ENCODE results near the gene TRMT5. TPM values are rescaled to one million over a fixed set of nuclear protein-coding genes. Genes with fewer than 3 reads are reported as not detected.

Gene TRMT5
- total RNA-seq, 1 donor from 2014 or later: 11.3 TPM

DNA sequence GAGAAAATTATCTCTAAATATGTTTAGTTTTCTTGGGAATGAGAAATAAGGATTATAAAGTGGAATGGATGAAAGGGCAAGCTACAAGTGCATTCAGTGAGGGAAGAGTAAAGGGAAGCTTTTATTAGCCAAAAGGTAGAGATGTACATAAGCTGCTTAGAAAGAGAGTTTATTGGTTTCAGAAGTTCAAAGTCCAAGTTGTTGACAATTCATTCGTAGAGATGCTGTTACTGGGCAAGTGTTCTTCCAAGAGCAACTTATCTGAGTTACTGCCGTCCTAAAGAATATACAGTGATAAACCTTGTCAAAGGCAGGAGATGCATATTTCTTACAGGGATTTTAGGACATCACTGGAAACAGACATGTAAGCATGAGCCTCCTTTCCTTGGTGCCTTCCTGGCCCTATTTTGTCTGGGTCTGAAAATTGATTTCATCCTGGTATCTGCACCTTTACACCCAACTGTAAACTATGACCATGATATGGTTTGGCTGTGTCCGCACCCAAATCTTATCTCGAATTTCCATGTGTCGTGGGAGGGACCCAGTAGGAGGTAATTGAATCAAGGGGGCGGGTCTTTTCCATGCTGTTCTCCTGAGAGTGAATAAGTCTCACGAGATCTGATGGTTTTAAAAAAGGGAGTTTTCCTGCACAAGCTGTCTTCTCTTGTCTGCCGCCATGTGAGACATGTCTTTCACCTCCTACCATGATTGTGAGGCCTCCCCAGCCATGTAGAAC lies 46.8 kb downstream of the TRMT5 start:
- Histone ChIP-seq H3K4me1 (no peaks in the 10 kb centered on the region), H3K27me3 (no peaks in the 10 kb centered on the region), H3K4me3 (no peak overlapping the region), H3K9me3 (no peaks in the 10 kb centered on the region), H3K27ac (no peak overlapping the region), H3K36me3 (no peaks in the 10 kb centered on the region)
- intact Hi-C loops (cut with DNase I): no loop called here
- DNase-seq (no peak), ATAC-seq (no peak)
- no peak for TF ChIP-seq CTCF (IDR thresholded peaks at IDR 0.05)

- intact Hi-C loops (cut with DNase I): no loop called here
Measured at GRCh38 chr14:60931218-60931617, 49.7 kb downstream of the TRMT5 start.

GRCh38 chr14:60926002-60926401 lies 54.9 kb downstream of the TRMT5 start:
- intact Hi-C loops (cut with DNase I): no loop called here
- Histone ChIP-seq H3K9me3 (no peaks in the 10 kb centered on the region), H3K4me3 (no peak overlapping the region), H3K27me3 (no peaks in the 10 kb centered on the region), H3K36me3 (no peaks in the 10 kb centered on the region), H3K27ac (no peak overlapping the region), H3K4me1 (no peaks in the 10 kb centered on the region)
- TF ChIP-seq CTCF (IDR thresholded peaks at IDR 0.05): no peak
- DNase-seq: no peak
- ATAC-seq: no peak

More at GRCh38 chr14:60931218-60931617, 49.7 kb downstream of the TRMT5 start:
- Histone ChIP-seq H3K27me3 (no peaks in the 10 kb centered on the region), H3K4me1 (no peaks in the 10 kb centered on the region), H3K27ac (no peak overlapping the region), H3K9me3 (no peaks in the 10 kb centered on the region), H3K36me3 (no peaks in the 10 kb centered on the region), H3K4me3 (no peak overlapping the region)
- TF ChIP-seq CTCF (IDR thresholded peaks at IDR 0.05): no peak
- no peak for DNase-seq
- no peak for ATAC-seq

DNA sequence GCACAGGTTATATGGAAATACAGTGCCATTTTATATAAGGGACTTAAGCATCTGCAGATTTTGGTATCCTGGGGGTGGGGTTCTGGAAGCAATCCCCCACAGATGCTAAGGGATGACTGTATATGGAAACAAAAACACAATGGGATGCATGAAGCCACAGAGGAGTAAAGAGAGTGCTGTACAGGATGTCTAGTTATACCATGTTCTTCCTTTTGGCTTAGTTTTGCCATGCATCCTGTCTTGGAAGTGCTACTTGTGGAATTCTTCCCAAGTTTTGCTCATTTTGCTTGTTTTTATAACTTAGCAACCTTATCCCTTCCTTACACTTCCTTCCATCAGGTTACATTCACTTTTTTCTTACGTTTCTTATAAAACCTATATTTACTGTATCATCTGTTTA lies 55.6 kb downstream of the TRMT5 start:
- H3K27me3 ChIP-seq: no peaks in the 10 kb centered on the region
- H3K9me3 ChIP-seq: no peaks in the 10 kb centered on the region
- H3K27ac ChIP-seq: no peak overlapping the region
- H3K4me3 ChIP-seq: no peak overlapping the region
- no peak for ATAC-seq
- H3K36me3 ChIP-seq: no peaks in the 10 kb centered on the region
- intact Hi-C loops (cut with DNase I): no loop called here
- DNase-seq: no peak
- H3K4me1 ChIP-seq: no peaks in the 10 kb centered on the region
- TF ChIP-seq CTCF (IDR thresholded peaks at IDR 0.05): no peak

GRCh38 chr14:60922050-60922449 lies 58.8 kb downstream of the TRMT5 start:
- TF ChIP-seq CTCF (IDR thresholded peaks at IDR 0.05): no peak
- no peaks in the 10 kb centered on the region for H3K4me1 ChIP-seq
- H3K27ac ChIP-seq: no peak overlapping the region
- H3K27me3 ChIP-seq: no peaks in the 10 kb centered on the region
- no peaks in the 10 kb centered on the region for H3K36me3 ChIP-seq
- H3K4me3 ChIP-seq: no peak overlapping the region
- intact Hi-C loops (cut with DNase I): no loop called here
- H3K9me3 ChIP-seq: no peaks in the 10 kb centered on the region
- DNase-seq (no peak), ATAC-seq (no peak)

Other genes starting within 250 kb of the TRMT5 start
- gene MNAT1, start 246.3 kb downstream of the TRMT5 start, total RNA-seq: 25.5 TPM
- gene SLC38A6, start 166 bp upstream of the TRMT5 start, total RNA-seq: 24.3 TPM